ENCODE measurements around the gene C16orf86. TPM values are rescaled to one million over a fixed set of nuclear protein-coding genes. Genes with fewer than 3 reads are reported as not detected.

The C16orf86 gene
- total RNA-seq, 1 experiment from 2014 or later = 4.9 TPM

GRCh38 chr16:67650023-67650422 is 16.6 kb upstream of the C16orf86 start (continued):
- TF ChIP-seq AFF4 (CRISPR knock-in tag; IDR thresholded peaks at IDR 0.05; ENCODE audit: borderline replicate concordance) (no peak), HMGA2 (CRISPR knock-in tag; IDR thresholded peaks at IDR 0.05) (no peak), ZNF219 (CRISPR knock-in tag; IDR thresholded peaks at IDR 0.05; ENCODE audit: borderline replicate concordance) (no peak), FOXP4 (CRISPR knock-in tag; IDR thresholded peaks at IDR 0.05) (no peak)
- TF ChIP-seq, protein P1, sequence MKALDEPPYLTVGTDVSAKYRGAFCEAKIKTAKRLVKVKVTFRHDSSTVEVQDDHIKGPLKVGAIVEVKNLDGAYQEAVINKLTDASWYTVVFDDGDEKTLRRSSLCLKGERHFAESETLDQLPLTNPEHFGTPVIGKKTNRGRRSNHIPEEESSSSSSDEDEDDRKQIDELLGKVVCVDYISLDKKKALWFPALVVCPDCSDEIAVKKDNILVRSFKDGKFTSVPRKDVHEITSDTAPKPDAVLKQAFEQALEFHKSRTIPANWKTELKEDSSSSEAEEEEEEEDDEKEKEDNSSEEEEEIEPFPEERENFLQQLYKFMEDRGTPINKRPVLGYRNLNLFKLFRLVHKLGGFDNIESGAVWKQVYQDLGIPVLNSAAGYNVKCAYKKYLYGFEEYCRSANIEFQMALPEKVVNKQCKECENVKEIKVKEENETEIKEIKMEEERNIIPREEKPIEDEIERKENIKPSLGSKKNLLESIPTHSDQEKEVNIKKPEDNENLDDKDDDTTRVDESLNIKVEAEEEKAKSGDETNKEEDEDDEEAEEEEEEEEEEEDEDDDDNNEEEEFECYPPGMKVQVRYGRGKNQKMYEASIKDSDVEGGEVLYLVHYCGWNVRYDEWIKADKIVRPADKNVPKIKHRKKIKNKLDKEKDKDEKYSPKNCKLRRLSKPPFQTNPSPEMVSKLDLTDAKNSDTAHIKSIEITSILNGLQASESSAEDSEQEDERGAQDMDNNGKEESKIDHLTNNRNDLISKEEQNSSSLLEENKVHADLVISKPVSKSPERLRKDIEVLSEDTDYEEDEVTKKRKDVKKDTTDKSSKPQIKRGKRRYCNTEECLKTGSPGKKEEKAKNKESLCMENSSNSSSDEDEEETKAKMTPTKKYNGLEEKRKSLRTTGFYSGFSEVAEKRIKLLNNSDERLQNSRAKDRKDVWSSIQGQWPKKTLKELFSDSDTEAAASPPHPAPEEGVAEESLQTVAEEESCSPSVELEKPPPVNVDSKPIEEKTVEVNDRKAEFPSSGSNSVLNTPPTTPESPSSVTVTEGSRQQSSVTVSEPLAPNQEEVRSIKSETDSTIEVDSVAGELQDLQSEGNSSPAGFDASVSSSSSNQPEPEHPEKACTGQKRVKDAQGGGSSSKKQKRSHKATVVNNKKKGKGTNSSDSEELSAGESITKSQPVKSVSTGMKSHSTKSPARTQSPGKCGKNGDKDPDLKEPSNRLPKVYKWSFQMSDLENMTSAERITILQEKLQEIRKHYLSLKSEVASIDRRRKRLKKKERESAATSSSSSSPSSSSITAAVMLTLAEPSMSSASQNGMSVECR (CRISPR knock-in tag; IDR thresholded peaks at IDR 0.05; ENCODE audit: borderline replicate concordance) = no peak
- TF ChIP-seq, protein P2, sequence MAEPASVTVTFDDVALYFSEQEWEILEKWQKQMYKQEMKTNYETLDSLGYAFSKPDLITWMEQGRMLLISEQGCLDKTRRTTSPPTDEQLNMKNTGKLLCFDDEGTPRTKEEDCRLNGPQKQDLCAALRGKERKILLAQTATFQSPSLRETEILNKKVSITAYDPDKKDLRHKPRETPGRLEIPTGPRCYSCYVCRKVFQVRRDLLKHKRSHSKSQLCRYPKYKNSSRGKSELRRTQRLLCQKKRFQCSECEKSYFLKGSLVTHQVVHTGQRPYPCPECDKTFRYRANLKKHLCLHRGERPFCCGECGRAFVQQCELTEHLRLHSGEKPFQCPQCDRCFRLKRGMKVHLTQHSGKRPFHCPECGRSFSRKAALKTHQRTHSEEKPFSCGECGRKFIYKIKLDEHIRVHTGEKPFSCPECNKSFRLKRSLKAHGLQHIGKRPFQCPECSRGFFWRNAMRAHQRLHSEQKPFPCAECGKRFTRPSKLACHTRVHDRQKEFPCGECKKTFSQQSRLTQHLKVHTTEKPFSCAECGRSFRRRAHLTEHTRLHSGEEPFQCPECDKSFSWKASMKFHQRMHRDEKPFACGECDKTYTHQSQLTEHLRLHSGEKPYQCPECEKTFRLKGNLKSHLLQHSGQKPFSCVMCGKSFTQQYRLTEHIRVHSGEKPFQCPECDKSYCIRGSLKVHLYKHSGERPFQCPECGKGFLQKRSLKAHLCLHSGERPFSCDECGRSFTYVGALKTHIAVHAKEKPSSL (CRISPR knock-in tag; conservative IDR thresholded peaks at IDR 0.05) = no peak

- Mint-ChIP-seq H3K4me1 (peaks cover 12% of the 10 kb centered on the region), H3K9me3 (no peaks in the 10 kb centered on the region), H3K27me3 (ENCODE audit: low read depth) (peaks cover 90% of the 10 kb centered on the region), H3K36me3 (peaks cover 4% of the 10 kb centered on the region; the same call in 1 of the 2 replicates), H3K4me3 (no peak overlapping the region), H3K27ac (no peak overlapping the region)
- ChIA-PET CTCF (interaction anchor here (2.2 to 6.8 kb wide), 5 partner anchors 12 to 137 kb away, joined by 5 to 60 read pairs (median 13); no protein-coding TSS in a partner anchor), POLR2A (no interaction called here)
- TF ChIP-seq ETV6 (CRISPR knock-in tag; IDR thresholded peaks at IDR 0.05) (no peak), SMAD4 (CRISPR knock-in tag; IDR thresholded peaks at IDR 0.05) (no peak), JUN (CRISPR knock-in tag; IDR thresholded peaks at IDR 0.05) (no peak), SP1 (CRISPR knock-in tag; conservative IDR thresholded peaks at IDR 0.05) (no peak), NFE2L1 (CRISPR knock-in tag; IDR thresholded peaks at IDR 0.05) (no peak), ZNF423 (CRISPR knock-in tag; IDR thresholded peaks at IDR 0.05) (no peak), IRF1 (CRISPR knock-in tag; IDR thresholded peaks at IDR 0.05) (no peak), MXD4 (CRISPR knock-in tag; IDR thresholded peaks at IDR 0.05; ENCODE audit: borderline replicate concordance) (no peak), CREB1 (CRISPR knock-in tag; IDR thresholded peaks at IDR 0.05) (no peak), ATF1 (CRISPR knock-in tag; IDR thresholded peaks at IDR 0.05) (no peak), FOXJ3 (CRISPR knock-in tag; IDR thresholded peaks at IDR 0.05; ENCODE audit: borderline replicate concordance) (no peak)
- TF ChIP-seq, protein P3, sequence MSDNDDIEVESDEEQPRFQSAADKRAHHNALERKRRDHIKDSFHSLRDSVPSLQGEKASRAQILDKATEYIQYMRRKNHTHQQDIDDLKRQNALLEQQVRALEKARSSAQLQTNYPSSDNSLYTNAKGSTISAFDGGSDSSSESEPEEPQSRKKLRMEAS (CRISPR knock-in tag; IDR thresholded peaks at IDR 0.05) = no peak
- TF ChIP-seq, protein P4, sequence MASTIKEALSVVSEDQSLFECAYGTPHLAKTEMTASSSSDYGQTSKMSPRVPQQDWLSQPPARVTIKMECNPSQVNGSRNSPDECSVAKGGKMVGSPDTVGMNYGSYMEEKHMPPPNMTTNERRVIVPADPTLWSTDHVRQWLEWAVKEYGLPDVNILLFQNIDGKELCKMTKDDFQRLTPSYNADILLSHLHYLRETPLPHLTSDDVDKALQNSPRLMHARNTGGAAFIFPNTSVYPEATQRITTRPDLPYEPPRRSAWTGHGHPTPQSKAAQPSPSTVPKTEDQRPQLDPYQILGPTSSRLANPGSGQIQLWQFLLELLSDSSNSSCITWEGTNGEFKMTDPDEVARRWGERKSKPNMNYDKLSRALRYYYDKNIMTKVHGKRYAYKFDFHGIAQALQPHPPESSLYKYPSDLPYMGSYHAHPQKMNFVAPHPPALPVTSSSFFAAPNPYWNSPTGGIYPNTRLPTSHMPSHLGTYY (CRISPR knock-in tag; IDR thresholded peaks at IDR 0.05) = no peak
- TF ChIP-seq, protein P5, sequence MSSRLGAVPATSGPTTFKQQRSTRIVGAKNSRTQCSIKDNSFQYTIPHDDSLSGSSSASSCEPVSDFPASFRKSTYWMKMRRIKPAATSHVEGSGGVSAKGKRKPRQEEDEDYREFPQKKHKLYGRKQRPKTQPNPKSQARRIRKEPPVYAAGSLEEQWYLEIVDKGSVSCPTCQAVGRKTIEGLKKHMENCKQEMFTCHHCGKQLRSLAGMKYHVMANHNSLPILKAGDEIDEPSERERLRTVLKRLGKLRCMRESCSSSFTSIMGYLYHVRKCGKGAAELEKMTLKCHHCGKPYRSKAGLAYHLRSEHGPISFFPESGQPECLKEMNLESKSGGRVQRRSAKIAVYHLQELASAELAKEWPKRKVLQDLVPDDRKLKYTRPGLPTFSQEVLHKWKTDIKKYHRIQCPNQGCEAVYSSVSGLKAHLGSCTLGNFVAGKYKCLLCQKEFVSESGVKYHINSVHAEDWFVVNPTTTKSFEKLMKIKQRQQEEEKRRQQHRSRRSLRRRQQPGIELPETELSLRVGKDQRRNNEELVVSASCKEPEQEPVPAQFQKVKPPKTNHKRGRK (CRISPR knock-in tag; IDR thresholded peaks at IDR 0.05; ENCODE audit: borderline replicate concordance) = no peak
- DNase-seq (ENCODE audit: low spot score) = no peak
- no peak for ATAC-seq
Observed at GRCh38 chr16:67651039-67651438, 15.6 kb upstream of the C16orf86 start.

All from WTC11 (cell line).